Trophoblast cell (in vitro differentiated cells and primary cell): ENCODE measurements around the gene SCARF2.

Experiments
- DNase-seq, 2 donors: peaks; one replicate each; pipeline ENCODE4 v3.0.0-alpha.2; 2016
- H2AFZ ChIP-seq: 2 replicates; pipeline ENCODE4 v1.6.1; 2013; ENCODE audit warnings: low read length, moderate library complexity, mild to moderate bottlenecking; ENCODE audit not compliant: insufficient read depth, poor library complexity
- H2AK5ac ChIP-seq: 2 replicates; pipeline ENCODE4 v1.6.1; 2013; ENCODE audit warnings: mild to moderate bottlenecking, low read length
- H2BK120ac ChIP-seq: 2 replicates; pipeline ENCODE4 v1.6.1; 2013; ENCODE audit warnings: low read length, mild to moderate bottlenecking, moderate library complexity; ENCODE audit not compliant: insufficient read depth, poor library complexity
- H2BK12ac ChIP-seq: 2 replicates; pipeline ENCODE4 v1.6.1; 2013; ENCODE audit warnings: mild to moderate bottlenecking, low read length, moderate library complexity
- H2BK5ac ChIP-seq: 2 replicates; pipeline ENCODE4 v1.6.1; 2013; ENCODE audit warnings: low read length, low read depth, moderate library complexity, mild to moderate bottlenecking; ENCODE audit not compliant: poor library complexity
- H3K14ac ChIP-seq: 2 replicates; pipeline ENCODE4 v1.6.1; 2013; ENCODE audit warnings: mild to moderate bottlenecking, low read length
- H3K18ac ChIP-seq: 2 replicates; pipeline ENCODE4 v1.6.1; 2013; ENCODE audit warnings: mild to moderate bottlenecking, low read length
- H3K23ac ChIP-seq: 2 replicates; pipeline ENCODE4 v1.6.1; 2013; ENCODE audit warnings: low read length
- H3K27ac ChIP-seq: 2 replicates; pipeline ENCODE4 v1.5.1; 2013; ENCODE audit warnings: low read depth, mild to moderate bottlenecking, inconsistent platforms, low read length, moderate library complexity
- H3K27me3 ChIP-seq: 2 replicates; pipeline ENCODE4 v1.6.1; 2013; ENCODE audit warnings: inconsistent platforms, mild to moderate bottlenecking, low read length, moderate library complexity; ENCODE audit not compliant: insufficient read depth
- H3K36me3 ChIP-seq, 2 experiments: 1 replicate in 1 of 2; 2 replicates in 1 of 2; pipeline ENCODE4 v1.6.1; 2013; ENCODE audit warnings: low read length in 2 of 2, mild to moderate bottlenecking in 2 of 2, moderate library complexity in 1 of 2; ENCODE audit not compliant: insufficient read depth in 2 of 2, control insufficient read depth in 1 of 2
- H3K4ac ChIP-seq: 2 replicates; pipeline ENCODE4 v1.6.1; 2013; ENCODE audit warnings: low read depth, mild to moderate bottlenecking, low read length, moderate library complexity
- H3K4me1 ChIP-seq, 2 experiments: 1 replicate in 1 of 2; 2 replicates in 1 of 2; pipeline ENCODE4 v1.6.1; 2013; ENCODE audit warnings: low read length in 2 of 2, mild to moderate bottlenecking in 2 of 2, moderate library complexity in 1 of 2; ENCODE audit not compliant: insufficient read depth in 2 of 2, control insufficient read depth in 1 of 2
- H3K4me2 ChIP-seq: 2 replicates; pipeline ENCODE4 v1.6.1; 2013; ENCODE audit warnings: inconsistent platforms, mild to moderate bottlenecking, low read length, moderate library complexity
- H3K4me3 ChIP-seq: 2 replicates; pipeline ENCODE4 v1.5.1; 2013; ENCODE audit warnings: mild to moderate bottlenecking, low read depth, low read length, inconsistent platforms
- H3K79me1 ChIP-seq: one replicate; pipeline ENCODE4 v1.6.1; 2013; ENCODE audit warnings: low read length
- H3K79me2 ChIP-seq: 2 replicates; pipeline ENCODE4 v1.6.1; 2013; ENCODE audit warnings: low read length, mild to moderate bottlenecking; ENCODE audit not compliant: control insufficient read depth, insufficient read depth, poor library complexity
- H3K9ac ChIP-seq: 2 replicates; pipeline ENCODE4 v1.6.1; 2013; ENCODE audit warnings: mild to moderate bottlenecking, low read length
- H3K9me3 ChIP-seq: 2 replicates; pipeline ENCODE4 v1.6.1; 2013; ENCODE audit warnings: low read depth, mild to moderate bottlenecking, control low read depth, inconsistent platforms, low read length; ENCODE audit not compliant: insufficient read depth
- H4K12ac ChIP-seq: 2 replicates; pipeline ENCODE4 v1.6.1; 2013; ENCODE audit warnings: low read depth, mild to moderate bottlenecking, low read length, moderate library complexity
- H4K8ac ChIP-seq: 2 replicates; pipeline ENCODE4 v1.6.1; 2013; ENCODE audit warnings: low read depth, mild to moderate bottlenecking, low read length, moderate library complexity
- H4K91ac ChIP-seq: one replicate; pipeline ENCODE4 v1.6.1; 2013; ENCODE audit warnings: low read depth, mild to moderate bottlenecking, low read length, moderate library complexity
- WGBS: extraction: QIAGEN DNeasy Blood & Tissue Kit; methylation state at CpG from one replicate; pipeline ENCODE4 v1.1.7; 2013; ENCODE audit warnings: missing lambda C conversion rate; ENCODE audit not compliant: insufficient read length, insufficient coverage; ENCODE audit errors: extremely low coverage; 5-methylcytosine and 5-hydroxymethylcytosine counted together

SCARF2 gene

DNA sequence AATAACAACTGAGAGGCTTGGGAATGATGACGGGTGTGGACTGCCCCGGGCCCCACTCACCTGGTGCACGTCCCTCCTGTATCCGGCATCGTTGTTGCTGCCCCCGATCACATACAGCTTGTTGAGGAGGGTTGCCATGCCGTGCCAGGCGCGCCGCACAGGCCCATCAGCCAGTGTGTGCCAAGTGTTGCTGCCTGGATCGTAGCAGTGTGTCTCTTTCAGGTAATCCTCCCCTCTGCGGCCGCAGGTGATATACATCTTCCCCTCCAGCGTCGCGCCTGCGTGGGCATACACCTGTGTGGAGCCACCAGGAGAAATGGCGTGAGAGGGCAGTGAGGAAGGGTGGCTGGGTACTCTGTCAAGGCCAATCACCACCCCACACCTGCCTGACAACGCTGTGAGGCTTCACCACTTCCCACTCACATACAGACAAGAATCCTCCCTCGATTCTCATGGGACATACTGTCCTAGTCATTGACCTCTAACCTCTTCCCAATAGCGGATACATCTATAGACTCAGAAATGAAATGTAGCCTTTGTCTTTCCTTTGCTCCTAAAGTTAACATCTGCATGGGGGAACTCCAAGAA lies 8.9 kb upstream of the SCARF2 start:
- DNase-seq = no peak
- H3K79me1 ChIP-seq = no peaks in the 10 kb centered on the region
- H4K8ac ChIP-seq = no peak overlapping the region
- H3K4me1 ChIP-seq = no peaks in the 10 kb centered on the region
- no peak overlapping the region for H3K27ac ChIP-seq
- no CpG with 5 or more reads among the region's 21 CpGs for WGBS
- H2AFZ ChIP-seq = no peak overlapping the region
- H3K27me3 ChIP-seq = no peaks in the 10 kb centered on the region
- no peak overlapping the region for H2BK120ac ChIP-seq
- no peak overlapping the region for H3K4ac ChIP-seq
- H3K4me2 ChIP-seq = no peak overlapping the region
- no peaks in the 10 kb centered on the region for H3K9me3 ChIP-seq
- H2BK5ac ChIP-seq = no peak overlapping the region
- H3K18ac ChIP-seq = no peak overlapping the region
- H2AK5ac ChIP-seq = no peak overlapping the region
- H3K9ac ChIP-seq = no peak overlapping the region
- no peak overlapping the region for H3K14ac ChIP-seq
- no peak overlapping the region for H3K23ac ChIP-seq
- H4K91ac ChIP-seq = no peak overlapping the region
- no peak overlapping the region for H4K12ac ChIP-seq
- no peak overlapping the region for H2BK12ac ChIP-seq
- peak overlapping the region; percentile 31 for H3K4me3 ChIP-seq
- no peaks in the 10 kb centered on the region for H3K79me2 ChIP-seq
- H3K36me3 ChIP-seq = peaks cover 18 to 21% of the 10 kb centered on the region in 2 experiments

DNA sequence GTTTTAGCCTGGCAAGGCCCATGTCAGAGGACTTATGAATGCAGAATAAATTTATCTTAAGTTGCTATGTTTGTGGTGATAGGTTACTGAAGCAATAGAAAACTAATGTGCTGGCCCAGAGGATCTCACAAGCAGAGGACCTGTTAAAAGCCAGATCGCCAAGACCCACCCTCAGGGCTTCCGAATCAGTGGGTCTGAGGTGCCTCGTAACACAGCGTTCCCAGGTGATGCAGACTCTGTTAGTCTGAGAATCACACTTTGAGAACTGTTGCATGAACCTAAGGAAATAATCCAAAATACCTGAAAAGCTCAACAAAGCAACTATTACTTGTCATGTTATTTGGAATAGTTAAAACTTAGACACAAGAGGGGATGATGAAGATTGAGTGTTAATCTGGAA lies 6.7 kb upstream of the SCARF2 start:
- no peak overlapping the region for H3K18ac ChIP-seq
- no peak overlapping the region for H2BK12ac ChIP-seq
- H2AFZ ChIP-seq = no peak overlapping the region
- H2BK120ac ChIP-seq = no peak overlapping the region
- H3K79me1 ChIP-seq = no peaks in the 10 kb centered on the region
- DNase-seq = no peak
- H3K14ac ChIP-seq = no peak overlapping the region
- H3K4me1 ChIP-seq = no peaks in the 10 kb centered on the region
- H3K27ac ChIP-seq = no peak overlapping the region
- no peak overlapping the region for H4K12ac ChIP-seq
- H3K23ac ChIP-seq = no peak overlapping the region
- H4K8ac ChIP-seq = no peak overlapping the region
- H3K36me3 ChIP-seq = peaks cover 16 to 18% of the 10 kb centered on the region in 2 experiments
- H3K4me3 ChIP-seq = no peak overlapping the region
- H4K91ac ChIP-seq = no peak overlapping the region
- H2AK5ac ChIP-seq = no peak overlapping the region
- no peaks in the 10 kb centered on the region for H3K9me3 ChIP-seq
- H3K4ac ChIP-seq = no peak overlapping the region
- WGBS = no CpG with 5 or more reads among the region's 4 CpGs
- H3K9ac ChIP-seq = no peak overlapping the region
- H3K79me2 ChIP-seq = no peaks in the 10 kb centered on the region
- H3K4me2 ChIP-seq = no peak overlapping the region
- no peak overlapping the region for H2BK5ac ChIP-seq
- no peaks in the 10 kb centered on the region for H3K27me3 ChIP-seq

DNA sequence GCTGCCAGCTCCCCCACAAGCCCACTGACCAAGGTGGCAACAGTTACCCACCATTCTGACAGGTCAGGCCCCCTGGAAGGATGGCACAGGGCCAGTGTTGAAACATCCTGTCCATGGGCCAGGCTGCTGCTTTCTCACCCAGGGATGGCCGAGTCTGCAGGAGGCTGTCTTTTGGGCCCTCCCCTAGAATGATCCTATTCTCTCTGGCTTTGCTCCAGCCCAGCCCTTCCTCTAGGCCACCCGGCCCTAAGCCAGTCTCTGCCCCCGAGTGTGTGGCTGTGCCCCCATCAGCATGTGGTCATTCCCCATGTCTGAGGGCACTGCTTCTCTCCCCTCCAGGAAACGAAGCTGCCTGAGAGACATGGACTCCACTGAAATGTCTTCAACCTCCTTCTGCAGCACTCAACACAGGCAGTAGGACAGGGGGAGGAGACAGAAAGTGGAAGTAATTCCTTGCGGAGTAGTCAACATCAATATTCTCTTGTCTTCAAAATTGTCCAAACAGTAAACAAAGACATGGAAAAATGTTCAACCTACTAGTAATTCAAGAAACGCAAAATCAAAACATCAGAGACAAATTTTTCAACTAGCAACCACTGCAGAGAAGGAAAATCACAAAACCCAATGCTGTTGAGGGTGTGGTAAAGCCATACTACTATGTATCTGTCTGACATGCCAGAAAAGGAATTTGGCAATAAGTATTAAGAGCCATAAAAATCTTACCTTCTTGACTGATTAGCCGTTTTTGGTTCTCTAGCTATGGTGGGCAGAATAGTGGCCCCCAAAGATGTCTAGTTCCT lies 5.1 kb upstream of the SCARF2 start:
- no peak overlapping the region for H2AFZ ChIP-seq
- no peak overlapping the region for H4K91ac ChIP-seq
- no CpG with 5 or more reads among the region's 7 CpGs for WGBS
- H3K4ac ChIP-seq = no peak overlapping the region
- H2BK5ac ChIP-seq = no peak overlapping the region
- no peak overlapping the region for H3K4me3 ChIP-seq
- no peak overlapping the region for H3K4me2 ChIP-seq
- no peaks in the 10 kb centered on the region for H3K27me3 ChIP-seq
- no peak overlapping the region for H3K14ac ChIP-seq
- peaks cover 0 to 9% of the 10 kb centered on the region in 2 experiments for H3K4me1 ChIP-seq
- H3K79me2 ChIP-seq = peaks cover 4% of the 10 kb centered on the region
- no peak overlapping the region for H4K12ac ChIP-seq
- H3K18ac ChIP-seq = no peak overlapping the region
- DNase-seq = no peak
- H2AK5ac ChIP-seq = no peak overlapping the region
- peaks cover 5% of the 10 kb centered on the region for H3K79me1 ChIP-seq
- H3K36me3 ChIP-seq = peaks cover 16 to 18% of the 10 kb centered on the region in 2 experiments
- H3K9me3 ChIP-seq = no peaks in the 10 kb centered on the region
- H2BK120ac ChIP-seq = no peak overlapping the region
- no peak overlapping the region for H3K23ac ChIP-seq
- H3K27ac ChIP-seq = no peak overlapping the region
- no peak overlapping the region for H2BK12ac ChIP-seq
- H3K9ac ChIP-seq = no peak overlapping the region
- H4K8ac ChIP-seq = no peak overlapping the region

DNA sequence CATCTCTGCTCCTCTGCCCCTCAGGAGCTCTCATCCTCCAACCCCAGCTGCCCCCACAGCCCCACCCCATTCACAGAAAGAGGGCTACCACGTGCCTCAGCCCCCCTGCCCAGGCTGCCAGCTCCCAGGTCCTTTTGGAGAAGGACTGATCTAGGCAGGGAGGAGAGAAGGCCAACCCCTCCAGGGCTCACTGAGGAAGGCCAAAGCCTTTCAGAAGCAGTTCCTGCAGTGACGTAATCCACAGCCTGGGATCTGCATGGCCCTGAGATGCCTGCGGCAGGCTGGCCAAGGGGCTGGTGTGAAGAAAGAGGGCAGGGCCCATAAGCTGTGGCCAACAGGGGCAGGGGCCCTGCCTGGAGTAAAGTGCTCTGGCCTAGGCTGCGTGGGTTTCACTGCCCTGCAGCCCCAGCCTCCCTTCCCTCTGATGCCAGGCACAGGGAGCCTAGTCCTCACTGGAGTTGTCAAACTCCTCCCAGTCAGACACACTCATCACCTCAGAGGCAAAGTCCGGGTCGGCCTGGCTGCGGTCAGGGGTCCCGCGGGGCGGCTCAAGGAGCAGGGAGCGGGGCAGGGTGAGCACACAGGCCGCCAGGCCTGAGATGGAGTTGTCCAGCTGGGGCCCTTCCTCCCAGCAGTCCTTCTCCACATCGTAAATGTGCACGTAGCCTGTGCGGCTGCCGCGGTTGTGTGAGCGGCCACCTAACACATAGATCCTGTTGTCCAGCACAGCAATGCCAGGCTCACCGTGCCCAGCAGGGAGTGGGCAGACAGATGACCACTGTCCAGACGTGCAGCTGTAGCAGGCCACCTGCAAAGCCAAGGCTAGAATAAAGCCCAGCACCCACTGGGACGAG lies 4.2 kb upstream of the SCARF2 start:
- Histone ChIP-seq H2BK12ac (no peak overlapping the region), H3K23ac (no peak overlapping the region), H3K4me1 (peaks cover 0 to 12% of the 10 kb centered on the region in 2 experiments), H3K18ac (no peak overlapping the region), H3K36me3 (peaks cover 16 to 18% of the 10 kb centered on the region in 2 experiments), H3K27ac (no peak overlapping the region), H2AFZ (no peak overlapping the region), H3K9ac (no peak overlapping the region), H3K14ac (no peak overlapping the region), H3K4ac (no peak overlapping the region), H3K4me2 (no peak overlapping the region), H3K9me3 (no peaks in the 10 kb centered on the region), H3K79me1 (peaks cover 11% of the 10 kb centered on the region), H2AK5ac (no peak overlapping the region), H3K27me3 (peaks cover 2% of the 10 kb centered on the region), H3K79me2 (peaks cover 9% of the 10 kb centered on the region), H4K12ac (no peak overlapping the region), H3K4me3 (no peak overlapping the region), H2BK5ac (no peak overlapping the region), H2BK120ac (no peak overlapping the region), H4K91ac (no peak overlapping the region), H4K8ac (no peak overlapping the region)
- WGBS = no CpG with 5 or more reads among the region's 21 CpGs
- DNase-seq = peak; percentile 44 to 60
